Transverse colon (tissue), 4 donors: ENCODE data around the gene RPS15.

Experiments
- EP300 ChIP-seq: sonication (generic); formaldehyde crosslinking; IDR thresholded peaks from one replicate; pipeline ENCODE4 v1.6.1; 2017; ENCODE audit warnings: antibody characterized with exemption, low read depth
- POLR2A ChIP-seq: fragments of 450-650 bp; IDR thresholded peaks from one replicate; pipeline ENCODE4 v1.6.1; 2016; ENCODE audit warnings: antibody characterized with exemption, mild to moderate bottlenecking, moderate library complexity
- POLR2AphosphoS5 ChIP-seq, 3 donors: sonication (generic); formaldehyde crosslinking; IDR thresholded peaks; one replicate each; pipeline ENCODE4 v1.6.1; 2016; ENCODE audit warnings: antibody characterized with exemption in 3 of 3
- TF ChIP-seq, protein P1 (sequence below), 5 experiments: fragments of 200-600 bp in 3 of 5; fragments of 450-650 bp in 2 of 5; sonication (generic) in 3 of 5; IDR thresholded peaks; 1 replicate in 2 of 5; 2 replicates in 3 of 5; pipeline ENCODE4 v1.5.1; 2016 to 2017; ENCODE audit warnings: antibody characterized with exemption in 5 of 5, inconsistent platforms in 3 of 5, mild to moderate bottlenecking in 2 of 5, moderate library complexity in 1 of 5

DNA sequence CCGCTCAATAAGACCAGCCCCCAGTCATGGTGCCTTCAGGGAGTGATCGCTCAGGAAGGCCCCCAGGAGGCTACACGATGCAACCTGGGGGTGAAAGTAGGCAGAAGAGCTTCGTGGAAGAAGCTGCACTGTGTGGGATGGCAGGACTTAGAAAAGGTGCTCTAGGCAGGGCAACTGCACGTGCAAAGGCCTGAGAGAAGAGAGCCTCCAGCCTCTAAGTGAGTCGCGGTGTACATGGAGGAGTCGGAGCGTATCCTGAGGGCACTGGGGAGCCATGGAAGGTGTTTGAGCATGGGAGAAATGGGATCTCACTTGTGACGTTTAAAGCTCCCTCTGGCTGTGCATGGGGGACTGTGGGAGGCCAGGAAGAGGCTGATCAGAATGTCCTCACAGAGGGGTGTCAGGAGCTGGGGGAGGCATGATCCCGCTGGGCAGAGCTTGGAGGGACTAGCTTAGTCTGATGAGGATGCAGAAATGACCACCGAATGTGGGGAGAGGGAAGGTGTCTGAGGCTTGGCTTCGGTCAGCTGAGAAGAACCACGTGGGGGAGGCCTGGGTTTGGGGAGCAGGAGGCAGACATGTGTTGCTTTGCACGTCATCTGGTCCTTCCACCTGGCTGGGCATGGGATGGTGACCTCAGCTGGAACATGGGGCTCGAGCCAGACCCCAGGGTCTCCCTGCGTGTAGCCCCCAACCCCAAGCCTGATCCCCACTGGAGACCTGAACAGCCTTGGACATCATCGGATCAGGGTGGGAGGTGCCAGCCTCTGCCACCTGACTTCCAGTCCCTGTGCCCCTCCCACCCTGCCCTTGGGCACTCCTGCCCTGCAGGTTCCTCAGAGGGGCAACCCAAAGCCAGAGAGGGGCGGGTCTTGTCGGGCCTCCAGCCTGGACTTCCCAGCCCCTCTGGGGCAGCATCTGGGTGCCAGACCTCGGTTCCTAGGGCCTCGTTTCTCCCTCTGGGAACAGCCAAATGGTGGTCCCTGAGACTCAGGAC, 12.8 kb downstream of the RPS15 start:
- TF ChIP-seq POLR2A (no peak), POLR2AphosphoS5 (IDR thresholded peaks at IDR 0.05) (no peak), EP300 (no peak)
- TF ChIP-seq, protein P1, sequence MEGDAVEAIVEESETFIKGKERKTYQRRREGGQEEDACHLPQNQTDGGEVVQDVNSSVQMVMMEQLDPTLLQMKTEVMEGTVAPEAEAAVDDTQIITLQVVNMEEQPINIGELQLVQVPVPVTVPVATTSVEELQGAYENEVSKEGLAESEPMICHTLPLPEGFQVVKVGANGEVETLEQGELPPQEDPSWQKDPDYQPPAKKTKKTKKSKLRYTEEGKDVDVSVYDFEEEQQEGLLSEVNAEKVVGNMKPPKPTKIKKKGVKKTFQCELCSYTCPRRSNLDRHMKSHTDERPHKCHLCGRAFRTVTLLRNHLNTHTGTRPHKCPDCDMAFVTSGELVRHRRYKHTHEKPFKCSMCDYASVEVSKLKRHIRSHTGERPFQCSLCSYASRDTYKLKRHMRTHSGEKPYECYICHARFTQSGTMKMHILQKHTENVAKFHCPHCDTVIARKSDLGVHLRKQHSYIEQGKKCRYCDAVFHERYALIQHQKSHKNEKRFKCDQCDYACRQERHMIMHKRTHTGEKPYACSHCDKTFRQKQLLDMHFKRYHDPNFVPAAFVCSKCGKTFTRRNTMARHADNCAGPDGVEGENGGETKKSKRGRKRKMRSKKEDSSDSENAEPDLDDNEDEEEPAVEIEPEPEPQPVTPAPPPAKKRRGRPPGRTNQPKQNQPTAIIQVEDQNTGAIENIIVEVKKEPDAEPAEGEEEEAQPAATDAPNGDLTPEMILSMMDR (IDR thresholded peaks at IDR 0.05) = no peak
